Measurements from ENCODE around the gene MSH4.
"Not testable (repeated sequence)": the region's sequence is repeated elsewhere in the genome, so short reads cannot be mapped to it uniquely, and the experiment has no call there.

Gene MSH4

GRCh38 chr1:75796376-75797272 lies at the start of gene MSH4:
MSH4 (plus strand) TSS chr1:75796882; CDS start chr1:75796986, 104 bp downstream.
- no peak for DNase-seq (ENCODE audit: low spot score)

- not testable (repeated sequence) for DNase-seq (ENCODE audit: low spot score)
Observed at GRCh38 chr1:75757210-75757609, 39.5 kb upstream of the MSH4 start.

GRCh38 chr1:75758543-75758942 lies 38.1 kb upstream of the MSH4 start:
- not testable (repeated sequence) for DNase-seq (ENCODE audit: low spot score)

GRCh38 chr1:75764057-75764655 lies 32.5 kb upstream of the MSH4 start:
- no peak for DNase-seq (ENCODE audit: low spot score)

GRCh38 chr1:75765697-75766355 lies 30.9 kb upstream of the MSH4 start:
- DNase-seq (ENCODE audit: low spot score) = no peak

GRCh38 chr1:75768016-75768415 lies 28.7 kb upstream of the MSH4 start:
- no peak for DNase-seq (ENCODE audit: low spot score)

- no peak for DNase-seq (ENCODE audit: low spot score)
Observed at GRCh38 chr1:75770761-75771160, 25.9 kb upstream of the MSH4 start.

GRCh38 chr1:75771978-75772377 lies 24.7 kb upstream of the MSH4 start:
- DNase-seq (ENCODE audit: low spot score) = no peak

GRCh38 chr1:75777812-75778211 lies 18.9 kb upstream of the MSH4 start:
- not testable (repeated sequence) for DNase-seq (ENCODE audit: low spot score)

- DNase-seq (ENCODE audit: low spot score) = not testable (repeated sequence)
Observed at GRCh38 chr1:75778694-75779093, 18.0 kb upstream of the MSH4 start.

GRCh38 chr1:75780183-75780582 lies 16.5 kb upstream of the MSH4 start:
- not testable (repeated sequence) for DNase-seq (ENCODE audit: low spot score)

- not testable (repeated sequence) for DNase-seq (ENCODE audit: low spot score)
Observed at GRCh38 chr1:75783920-75784319, 12.8 kb upstream of the MSH4 start.

- no peak for DNase-seq (ENCODE audit: low spot score)
Observed at GRCh38 chr1:75785320-75785982, 11.2 kb upstream of the MSH4 start.

- DNase-seq (ENCODE audit: low spot score) = peak; percentile 94
Observed at GRCh38 chr1:75785983-75786853, 10.5 kb upstream of the MSH4 start, which contains the start of gene RABGGTB. RABGGTB (plus strand) TSS chr1:75786256; CDS start chr1:75786272, 16 bp downstream.

GRCh38 chr1:75786901-75787493 lies 9.7 kb upstream of the MSH4 start:
- no peak for DNase-seq (ENCODE audit: low spot score)

- DNase-seq (ENCODE audit: low spot score) = no peak
Observed at GRCh38 chr1:75787524-75787923, 9.2 kb upstream of the MSH4 start.

GRCh38 chr1:75789988-75790387 lies 6.7 kb upstream of the MSH4 start:
- no peak for DNase-seq (ENCODE audit: low spot score)

GRCh38 chr1:75791022-75791421 lies 5.7 kb upstream of the MSH4 start:
- DNase-seq (ENCODE audit: low spot score) = no peak

- no peak for DNase-seq (ENCODE audit: low spot score)
Observed at GRCh38 chr1:75792091-75792490, 4.6 kb upstream of the MSH4 start.

GRCh38 chr1:75794382-75794781 lies 2.3 kb upstream of the MSH4 start:
- DNase-seq (ENCODE audit: low spot score) = no peak

- DNase-seq (ENCODE audit: low spot score) = no peak
Observed at GRCh38 chr1:75795703-75796193, 934 bp upstream of the MSH4 start.

All from globus pallidus (tissue), 1 donor.